HepG2 (cell line): ENCODE data around the gene RPL36. TPM values are rescaled to one million over a fixed set of nuclear protein-coding genes. Genes with fewer than 3 reads are reported as not detected.

Source experiments
- CREM ChIP-seq, 2 experiments: sonication (generic) in 1 of 2; formaldehyde crosslinking in 1 of 2; IDR thresholded peaks; 2 replicates each; pipeline versions ENCODE4 v1.4.0 to v1.6.1; 2016 to 2020; ENCODE audit warnings: antibody characterized with exemption in 1 of 2, mild to moderate bottlenecking in 1 of 2, missing genetic modification reagents in 1 of 2
- MAFF ChIP-seq: IDR thresholded peaks from 2 replicates; pipeline ENCODE4 v1.6.1; 2011; ENCODE audit warnings: low read depth, low read length, improper control_type of control experiment
- RBFOX2 ChIP-seq: fragments of 200-400 bp; formaldehyde crosslinking; IDR thresholded peaks from 2 replicates; pipeline ENCODE4 v1.6.1; 2017; ENCODE audit warnings: low read depth, mild to moderate bottlenecking, low read length
- SALL1 ChIP-seq: sonication (generic); formaldehyde crosslinking; IDR thresholded peaks from 2 replicates; pipeline ENCODE4 v1.8.0; 2022; ENCODE audit warnings: mild to moderate bottlenecking, missing genetic modification reagents
- SPEN ChIP-seq: sonication (generic); formaldehyde crosslinking; IDR thresholded peaks from 2 replicates; pipeline ENCODE4 v1.5.1; 2020; ENCODE audit warnings: low read depth, mild to moderate bottlenecking, missing genetic modification reagents
- STAT5B ChIP-seq: sonication (generic); formaldehyde crosslinking; IDR thresholded peaks from 2 replicates; pipeline ENCODE4 v1.4.0; 2020; ENCODE audit warnings: missing genetic modification reagents
- TAF1 ChIP-seq: sonication (generic); formaldehyde crosslinking; IDR thresholded peaks from 2 replicates; pipeline ENCODE4 v1.4.0; 2020; ENCODE audit warnings: missing genetic modification reagents
- TCF7 ChIP-seq: sonication (generic); IDR thresholded peaks from 2 replicates; pipeline ENCODE4 v1.6.1; 2016; ENCODE audit warnings: antibody characterized with exemption, low read depth
- ZBTB3 ChIP-seq: sonication (generic); formaldehyde crosslinking; IDR thresholded peaks from 2 replicates; pipeline ENCODE4 v1.4.0; 2020; ENCODE audit warnings: low read depth, mild to moderate bottlenecking, moderate library complexity, missing genetic modification reagents, borderline replicate concordance
- ZFP62 ChIP-seq: sonication (generic); formaldehyde crosslinking; IDR thresholded peaks from 2 replicates; pipeline ENCODE4 v1.4.0; 2020; ENCODE audit warnings: missing genetic modification reagents
- ZNF121 ChIP-seq: sonication (generic); formaldehyde crosslinking; IDR thresholded peaks from 2 replicates; pipeline ENCODE4 v1.5.0; 2020; ENCODE audit warnings: mild to moderate bottlenecking, missing genetic modification reagents
- ZNF670 ChIP-seq: sonication (generic); formaldehyde crosslinking; IDR thresholded peaks from 2 replicates; pipeline ENCODE4 v1.8.0; 2022; ENCODE audit warnings: mild to moderate bottlenecking, missing genetic modification reagents, borderline replicate concordance
- ZSCAN9 ChIP-seq: IDR thresholded peaks from 2 replicates; pipeline ENCODE4 v1.6.1; 2016; ENCODE audit warnings: borderline replicate concordance
- ZZZ3 ChIP-seq: sonication (generic); formaldehyde crosslinking; IDR thresholded peaks from 2 replicates; pipeline ENCODE4 v1.4.0; 2020; ENCODE audit warnings: missing genetic modification reagents, mild to moderate bottlenecking, borderline replicate concordance
- polyA plus RNA-seq, 8 experiments: library from polyadenylated mRNA; depleted of rRNA in 3 of 8; stranded (reverse) in 7 of 8; unstranded in 1 of 8; fragments of >200 nt; fragmentation: Illumina TruSeq in 4 of 8; extraction: Trizol in 4 of 8; gene quantifications; 2 replicates each; pipeline versions ENCODE4 v1.2.1 to v1.2.3, GENCODE V29; 2011 to 2016; ENCODE audit warnings: low read depth in 4 of 8, missing spikeins in 1 of 8, mixed read lengths in 1 of 8; ENCODE audit not compliant: insufficient read depth in 1 of 8
- total RNA-seq, 5 experiments: library from RNA; depleted of rRNA; stranded (reverse); fragments of >200 nt; fragmentation: Illumina TruSeq; extraction: Trizol; gene quantifications; 2 replicates each; pipeline ENCODE4 v1.2.3, GENCODE V29; 2016; ENCODE audit warnings: low read depth in 1 of 5
- TF ChIP-seq, protein P1 (sequence below): sonication (generic); formaldehyde crosslinking; IDR thresholded peaks from 2 replicates; pipeline ENCODE4 v1.9.0; 2021; ENCODE audit warnings: missing genetic modification reagents, borderline replicate concordance
- TF ChIP-seq, protein P2 (sequence below): sonication (generic); formaldehyde crosslinking; IDR thresholded peaks from 2 replicates; pipeline ENCODE4 v1.4.0; 2020; ENCODE audit warnings: missing genetic modification reagents
- TF ChIP-seq, protein P3 (sequence below): IDR thresholded peaks from 2 replicates; pipeline ENCODE4 v1.6.1; 2016; ENCODE audit warnings: mild to moderate bottlenecking, missing biosample characterization, missing genetic modification reagents
- TF ChIP-seq, protein P4 (sequence below): sonication (generic); formaldehyde crosslinking; IDR thresholded peaks from 2 replicates; pipeline ENCODE4 v1.8.1; 2022; ENCODE audit warnings: low read depth, mild to moderate bottlenecking, missing genetic modification reagents

RPL36 gene
- total and polyA plus RNA-seq, 2 of the 13 experiments (the other 11 are each of a cell fraction or from before 2014, with no cell fraction given): 706 to 740 TPM

DNA sequence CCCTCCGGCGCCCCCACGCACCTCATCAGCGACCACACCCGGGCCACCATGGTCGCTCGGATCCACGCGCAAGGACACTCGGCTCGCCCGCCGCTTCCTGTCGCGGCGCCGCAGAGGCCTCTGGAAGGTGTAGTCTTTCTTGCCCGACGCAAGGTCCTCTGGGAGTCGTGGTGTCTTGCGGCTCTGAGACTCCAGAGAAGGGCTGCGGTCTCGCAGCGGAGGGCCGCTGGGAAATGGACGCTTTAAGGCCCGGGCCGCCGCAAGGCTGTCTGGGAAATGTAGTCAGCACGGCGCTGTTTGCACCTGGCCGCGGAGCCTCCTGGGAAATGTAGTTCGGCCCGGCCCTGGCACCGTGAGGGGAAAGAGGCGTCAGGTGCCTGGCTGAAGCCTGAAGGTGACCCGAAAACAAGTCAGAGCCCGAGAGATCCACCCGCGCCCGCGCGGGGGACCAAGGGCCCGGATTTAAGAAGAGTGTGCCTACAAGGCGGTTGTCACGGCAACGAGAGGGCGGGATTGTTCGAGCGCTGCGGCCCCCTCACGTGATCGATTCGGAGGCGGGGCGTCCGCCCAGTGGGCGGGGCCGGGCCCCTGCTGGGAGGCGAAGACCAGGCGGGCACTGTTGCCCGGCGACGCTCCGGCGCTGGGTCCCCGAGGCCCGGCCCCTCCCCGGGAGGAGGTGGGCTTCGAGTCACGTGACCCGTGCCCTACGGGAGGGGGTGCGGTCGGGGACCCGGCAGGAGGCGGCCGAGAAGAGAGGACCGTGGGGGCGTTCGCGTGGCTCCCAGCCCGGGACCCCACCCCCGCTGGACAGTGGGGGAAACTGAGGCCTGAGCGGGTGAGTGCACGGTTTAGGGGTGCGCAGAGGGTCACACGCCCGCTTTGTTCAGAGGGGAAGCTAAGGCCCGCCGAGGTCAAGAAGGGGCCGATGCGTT, 9.4 kb upstream of the RPL36 start, which contains the start of the genes HSD11B1L and MICOS13 (continued):
- TF ChIP-seq SPEN (CRISPR knock-in tag) (peak; percentile 76), ZSCAN9 (0 out of 2 replicates have a peak, but pooled peaks have one; percentile 37), ZNF670 (CRISPR knock-in tag) (peak; percentile 88), STAT5B (CRISPR knock-in tag) (peak; percentile 75; the same call in 1 of the 2 replicates), ZFP62 (CRISPR knock-in tag) (0 out of 2 replicates have a peak, but pooled peaks have one; percentile 94), TAF1 (CRISPR knock-in tag) (peak; percentile 66; the same call in 1 of the 2 replicates), MAFF (0 out of 2 replicates have a peak, but pooled peaks have one; percentile 1), TCF7 (no peak), ZBTB3 (CRISPR knock-in tag) (no peak), CREM (IDR thresholded peaks at IDR 0.05) (peak; percentile 99), CREM (CRISPR knock-in tag; IDR thresholded peaks at IDR 0.05) (no peak), RBFOX2 (peak; percentile 83), SALL1 (peak; percentile 25; the same call in 1 of the 2 replicates), ZNF121 (CRISPR knock-in tag) (peak; percentile 72; the same call in 1 of the 2 replicates), ZZZ3 (CRISPR knock-in tag) (peak; percentile 47; the same call in 1 of the 2 replicates)
- TF ChIP-seq, protein P1, sequence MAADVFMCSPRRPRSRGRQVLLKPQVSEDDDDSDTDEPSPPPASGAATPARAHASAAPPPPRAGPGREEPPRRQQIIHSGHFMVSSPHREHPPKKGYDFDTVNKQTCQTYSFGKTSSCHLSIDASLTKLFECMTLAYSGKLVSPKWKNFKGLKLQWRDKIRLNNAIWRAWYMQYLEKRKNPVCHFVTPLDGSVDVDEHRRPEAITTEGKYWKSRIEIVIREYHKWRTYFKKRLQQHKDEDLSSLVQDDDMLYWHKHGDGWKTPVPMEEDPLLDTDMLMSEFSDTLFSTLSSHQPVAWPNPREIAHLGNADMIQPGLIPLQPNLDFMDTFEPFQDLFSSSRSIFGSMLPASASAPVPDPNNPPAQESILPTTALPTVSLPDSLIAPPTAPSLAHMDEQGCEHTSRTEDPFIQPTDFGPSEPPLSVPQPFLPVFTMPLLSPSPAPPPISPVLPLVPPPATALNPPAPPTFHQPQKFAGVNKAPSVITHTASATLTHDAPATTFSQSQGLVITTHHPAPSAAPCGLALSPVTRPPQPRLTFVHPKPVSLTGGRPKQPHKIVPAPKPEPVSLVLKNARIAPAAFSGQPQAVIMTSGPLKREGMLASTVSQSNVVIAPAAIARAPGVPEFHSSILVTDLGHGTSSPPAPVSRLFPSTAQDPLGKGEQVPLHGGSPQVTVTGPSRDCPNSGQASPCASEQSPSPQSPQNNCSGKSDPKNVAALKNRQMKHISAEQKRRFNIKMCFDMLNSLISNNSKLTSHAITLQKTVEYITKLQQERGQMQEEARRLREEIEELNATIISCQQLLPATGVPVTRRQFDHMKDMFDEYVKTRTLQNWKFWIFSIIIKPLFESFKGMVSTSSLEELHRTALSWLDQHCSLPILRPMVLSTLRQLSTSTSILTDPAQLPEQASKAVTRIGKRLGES (CRISPR knock-in tag): no peak
- TF ChIP-seq, protein P2, sequence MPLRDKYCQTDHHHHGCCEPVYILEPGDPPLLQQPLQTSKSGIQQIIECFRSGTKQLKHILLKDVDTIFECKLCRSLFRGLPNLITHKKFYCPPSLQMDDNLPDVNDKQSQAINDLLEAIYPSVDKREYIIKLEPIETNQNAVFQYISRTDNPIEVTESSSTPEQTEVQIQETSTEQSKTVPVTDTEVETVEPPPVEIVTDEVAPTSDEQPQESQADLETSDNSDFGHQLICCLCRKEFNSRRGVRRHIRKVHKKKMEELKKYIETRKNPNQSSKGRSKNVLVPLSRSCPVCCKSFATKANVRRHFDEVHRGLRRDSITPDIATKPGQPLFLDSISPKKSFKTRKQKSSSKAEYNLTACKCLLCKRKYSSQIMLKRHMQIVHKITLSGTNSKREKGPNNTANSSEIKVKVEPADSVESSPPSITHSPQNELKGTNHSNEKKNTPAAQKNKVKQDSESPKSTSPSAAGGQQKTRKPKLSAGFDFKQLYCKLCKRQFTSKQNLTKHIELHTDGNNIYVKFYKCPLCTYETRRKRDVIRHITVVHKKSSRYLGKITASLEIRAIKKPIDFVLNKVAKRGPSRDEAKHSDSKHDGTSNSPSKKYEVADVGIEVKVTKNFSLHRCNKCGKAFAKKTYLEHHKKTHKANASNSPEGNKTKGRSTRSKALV (CRISPR knock-in tag): no peak; the same call in 1 of the 2 replicates
- TF ChIP-seq, protein P3, sequence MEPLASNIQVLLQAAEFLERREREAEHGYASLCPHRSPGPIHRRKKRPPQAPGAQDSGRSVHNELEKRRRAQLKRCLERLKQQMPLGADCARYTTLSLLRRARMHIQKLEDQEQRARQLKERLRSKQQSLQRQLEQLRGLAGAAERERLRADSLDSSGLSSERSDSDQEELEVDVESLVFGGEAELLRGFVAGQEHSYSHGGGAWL: peak; percentile 81; the same call in 1 of the 2 replicates
- TF ChIP-seq, protein P4, sequence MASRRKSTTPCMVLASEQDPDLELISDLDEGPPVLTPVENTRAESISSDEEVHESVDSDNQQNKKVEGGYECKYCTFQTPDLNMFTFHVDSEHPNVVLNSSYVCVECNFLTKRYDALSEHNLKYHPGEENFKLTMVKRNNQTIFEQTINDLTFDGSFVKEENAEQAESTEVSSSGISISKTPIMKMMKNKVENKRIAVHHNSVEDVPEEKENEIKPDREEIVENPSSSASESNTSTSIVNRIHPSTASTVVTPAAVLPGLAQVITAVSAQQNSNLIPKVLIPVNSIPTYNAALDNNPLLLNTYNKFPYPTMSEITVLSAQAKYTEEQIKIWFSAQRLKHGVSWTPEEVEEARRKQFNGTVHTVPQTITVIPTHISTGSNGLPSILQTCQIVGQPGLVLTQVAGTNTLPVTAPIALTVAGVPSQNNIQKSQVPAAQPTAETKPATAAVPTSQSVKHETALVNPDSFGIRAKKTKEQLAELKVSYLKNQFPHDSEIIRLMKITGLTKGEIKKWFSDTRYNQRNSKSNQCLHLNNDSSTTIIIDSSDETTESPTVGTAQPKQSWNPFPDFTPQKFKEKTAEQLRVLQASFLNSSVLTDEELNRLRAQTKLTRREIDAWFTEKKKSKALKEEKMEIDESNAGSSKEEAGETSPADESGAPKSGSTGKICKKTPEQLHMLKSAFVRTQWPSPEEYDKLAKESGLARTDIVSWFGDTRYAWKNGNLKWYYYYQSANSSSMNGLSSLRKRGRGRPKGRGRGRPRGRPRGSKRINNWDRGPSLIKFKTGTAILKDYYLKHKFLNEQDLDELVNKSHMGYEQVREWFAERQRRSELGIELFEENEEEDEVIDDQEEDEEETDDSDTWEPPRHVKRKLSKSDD (CRISPR knock-in tag): peak; percentile 92; the same call in 1 of the 2 replicates
